ENCODE measurements around the gene CRELD2.
A peak's percentile ranks its signal among the peaks of the same experiment; 100 is the strongest.

The CRELD2 gene

DNA sequence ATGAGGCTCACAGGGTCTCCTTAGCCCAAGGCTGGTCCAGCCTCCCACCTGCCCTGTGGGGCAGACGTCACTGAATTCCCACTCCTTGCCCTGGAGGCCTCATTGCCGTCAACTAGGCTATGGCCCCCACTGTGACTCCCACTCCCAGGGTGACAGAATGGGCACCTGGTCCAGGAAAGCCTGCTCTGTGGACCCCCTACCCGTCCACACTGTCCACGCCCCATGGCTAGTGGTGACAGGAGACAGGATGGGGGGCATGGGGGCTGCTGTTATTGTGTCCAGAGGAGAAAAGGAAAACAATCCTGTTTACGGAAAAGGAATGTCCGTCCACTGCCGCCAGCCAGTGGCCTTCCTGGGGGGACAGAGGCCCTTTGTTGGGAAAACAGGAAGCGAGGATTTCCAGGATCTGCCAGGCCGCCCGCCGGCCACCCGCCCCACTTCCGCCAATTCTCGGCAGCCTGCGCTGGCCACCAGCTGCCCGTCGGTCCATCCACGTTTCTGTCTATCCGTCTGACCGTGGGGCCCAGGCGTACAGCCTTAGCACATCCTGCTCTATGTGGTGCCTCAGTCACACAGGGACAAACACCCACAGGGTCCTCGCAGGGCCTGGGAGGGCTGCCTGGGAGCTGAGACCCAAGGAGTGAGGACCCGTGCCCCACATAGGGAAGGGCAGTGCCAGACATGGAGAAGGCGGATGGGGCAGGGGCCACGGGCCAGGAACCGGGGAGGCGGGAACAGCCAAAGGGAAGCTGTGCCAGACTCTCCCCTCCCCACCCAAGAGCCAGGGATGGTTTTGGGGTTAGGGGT lies 19.5 kb downstream of the CRELD2 start:
- ChIA-PET POLR2A (no interaction called here), CTCF (no interaction called here)
- no peak for DNase-seq (ENCODE audit: extremely low spot score)
- TF ChIP-seq HDGF (IDR thresholded peaks at IDR 0.05; ENCODE audit: borderline replicate concordance) (no peak), TARDBP (IDR thresholded peaks at IDR 0.05) (no peak), CTBP1 (IDR thresholded peaks at IDR 0.05; ENCODE audit: borderline replicate concordance) (no peak), ARNT (IDR thresholded peaks at IDR 0.05) (no peak), L3MBTL2 (conservative IDR thresholded peaks at IDR 0.05) (no peak), FOXA1 (IDR thresholded peaks at IDR 0.05) (no peak), ZNF384 (IDR thresholded peaks at IDR 0.05) (no peak), ELF4 (IDR thresholded peaks at IDR 0.05) (no peak), LEF1 (IDR thresholded peaks at IDR 0.05; ENCODE audit: borderline replicate concordance) (no peak), NFRKB (IDR thresholded peaks at IDR 0.05) (no peak), FOXM1 (IDR thresholded peaks at IDR 0.05; ENCODE audit: borderline replicate concordance) (no peak), SP1 (IDR thresholded peaks at IDR 0.05) (no peak), SUZ12 (IDR thresholded peaks at IDR 0.05) (no peak), BHLHE40 (IDR thresholded peaks at IDR 0.05; ENCODE audit: borderline replicate concordance) (no peak), FOXK2 (IDR thresholded peaks at IDR 0.05) (no peak)
- TF ChIP-seq, protein P1, sequence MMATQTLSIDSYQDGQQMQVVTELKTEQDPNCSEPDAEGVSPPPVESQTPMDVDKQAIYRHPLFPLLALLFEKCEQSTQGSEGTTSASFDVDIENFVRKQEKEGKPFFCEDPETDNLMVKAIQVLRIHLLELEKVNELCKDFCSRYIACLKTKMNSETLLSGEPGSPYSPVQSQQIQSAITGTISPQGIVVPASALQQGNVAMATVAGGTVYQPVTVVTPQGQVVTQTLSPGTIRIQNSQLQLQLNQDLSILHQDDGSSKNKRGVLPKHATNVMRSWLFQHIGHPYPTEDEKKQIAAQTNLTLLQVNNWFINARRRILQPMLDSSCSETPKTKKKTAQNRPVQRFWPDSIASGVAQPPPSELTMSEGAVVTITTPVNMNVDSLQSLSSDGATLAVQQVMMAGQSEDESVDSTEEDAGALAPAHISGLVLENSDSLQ (IDR thresholded peaks at IDR 0.05): no peak

DNA sequence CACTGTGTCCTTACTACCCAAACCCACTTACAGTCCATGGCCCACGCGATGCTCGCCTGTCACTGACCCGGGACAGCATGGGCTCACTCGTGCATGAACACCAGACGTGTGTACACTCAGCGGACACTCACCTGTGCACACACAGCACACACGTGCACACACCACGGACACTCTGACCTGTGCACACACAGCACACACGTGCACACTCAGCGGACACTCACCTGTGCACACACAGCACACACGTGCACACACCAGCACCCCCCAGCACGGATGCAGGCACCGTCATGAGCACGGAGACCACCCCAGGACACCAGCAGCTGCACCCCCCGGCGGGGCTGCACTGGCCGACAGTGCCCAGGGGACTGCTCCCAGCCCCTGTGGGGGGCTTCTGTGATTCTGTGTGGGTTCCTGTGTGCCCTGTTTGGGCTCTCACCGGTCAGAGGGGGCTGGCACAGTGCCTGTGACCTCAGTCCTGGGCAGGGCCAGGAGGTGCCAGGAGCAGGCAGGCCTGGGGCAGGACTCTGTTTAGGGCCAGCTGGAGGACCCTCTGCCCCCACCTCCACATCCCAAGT lies 20.2 kb downstream of the CRELD2 start:
- POLR2A ChIA-PET: no interaction called here
- CTCF ChIA-PET: no interaction called here

DNA sequence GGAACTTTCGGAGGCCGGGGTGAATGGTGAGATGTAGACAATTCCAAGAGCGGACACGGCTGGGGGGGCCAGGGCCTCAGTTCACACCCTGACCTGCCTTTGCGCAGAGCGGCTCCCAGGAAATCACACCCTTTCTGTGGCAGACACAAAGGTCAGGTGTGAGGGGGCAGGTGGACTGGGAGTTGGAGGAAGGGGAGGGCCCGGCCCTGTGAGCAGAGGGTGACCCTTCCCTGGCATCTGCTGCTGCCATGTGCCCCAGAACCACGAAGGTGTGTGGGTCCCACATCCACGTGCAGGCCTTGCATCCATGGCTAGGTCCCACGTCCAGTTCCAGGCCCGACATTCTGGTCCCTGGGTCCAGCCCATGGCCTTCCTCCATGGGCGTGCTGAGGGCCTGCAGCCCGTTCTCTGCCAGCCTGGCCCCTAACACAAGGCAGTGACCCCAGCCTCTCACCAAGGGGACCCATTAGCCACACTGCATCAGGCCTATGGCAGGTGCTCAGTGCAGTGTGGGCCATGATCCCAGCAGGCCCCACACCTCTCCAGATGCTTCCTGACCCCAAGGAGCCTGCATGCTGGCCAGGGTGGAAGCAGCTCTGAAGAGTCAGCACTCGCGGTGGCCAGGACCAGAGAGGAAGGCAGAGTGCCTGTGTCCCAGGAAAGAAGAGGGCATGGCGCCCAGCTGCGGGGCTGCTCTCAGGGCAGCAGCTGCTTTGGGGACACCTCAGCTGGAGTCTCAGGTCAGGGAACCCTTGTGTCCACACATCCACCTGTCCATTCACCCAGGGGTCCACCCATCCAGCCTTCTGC lies 23.3 kb downstream of the CRELD2 start:
- TF ChIP-seq FOXA1 (IDR thresholded peaks at IDR 0.05) (no peak), ARNT (IDR thresholded peaks at IDR 0.05) (no peak), CTBP1 (IDR thresholded peaks at IDR 0.05; ENCODE audit: borderline replicate concordance) (no peak), FOXK2 (IDR thresholded peaks at IDR 0.05) (no peak), LEF1 (IDR thresholded peaks at IDR 0.05; ENCODE audit: borderline replicate concordance) (no peak), ELF4 (IDR thresholded peaks at IDR 0.05) (no peak), ZNF384 (IDR thresholded peaks at IDR 0.05) (no peak), FOXM1 (IDR thresholded peaks at IDR 0.05; ENCODE audit: borderline replicate concordance) (no peak), SP1 (IDR thresholded peaks at IDR 0.05) (no peak), SUZ12 (IDR thresholded peaks at IDR 0.05) (no peak), HDGF (IDR thresholded peaks at IDR 0.05; ENCODE audit: borderline replicate concordance) (no peak), TARDBP (IDR thresholded peaks at IDR 0.05) (no peak), NFRKB (IDR thresholded peaks at IDR 0.05) (no peak)
- TF ChIP-seq, protein P1 (IDR thresholded peaks at IDR 0.05): no peak
- POLR2A ChIA-PET: no interaction called here
- DNase-seq (ENCODE audit: extremely low spot score): no peak
- CTCF ChIA-PET: no interaction called here

More for the DNA sequence above, 20.2 kb downstream of the CRELD2 start:
- no peak for DNase-seq (ENCODE audit: extremely low spot score)
- no peak for TF ChIP-seq ZNF384 (IDR thresholded peaks at IDR 0.05)

DNA sequence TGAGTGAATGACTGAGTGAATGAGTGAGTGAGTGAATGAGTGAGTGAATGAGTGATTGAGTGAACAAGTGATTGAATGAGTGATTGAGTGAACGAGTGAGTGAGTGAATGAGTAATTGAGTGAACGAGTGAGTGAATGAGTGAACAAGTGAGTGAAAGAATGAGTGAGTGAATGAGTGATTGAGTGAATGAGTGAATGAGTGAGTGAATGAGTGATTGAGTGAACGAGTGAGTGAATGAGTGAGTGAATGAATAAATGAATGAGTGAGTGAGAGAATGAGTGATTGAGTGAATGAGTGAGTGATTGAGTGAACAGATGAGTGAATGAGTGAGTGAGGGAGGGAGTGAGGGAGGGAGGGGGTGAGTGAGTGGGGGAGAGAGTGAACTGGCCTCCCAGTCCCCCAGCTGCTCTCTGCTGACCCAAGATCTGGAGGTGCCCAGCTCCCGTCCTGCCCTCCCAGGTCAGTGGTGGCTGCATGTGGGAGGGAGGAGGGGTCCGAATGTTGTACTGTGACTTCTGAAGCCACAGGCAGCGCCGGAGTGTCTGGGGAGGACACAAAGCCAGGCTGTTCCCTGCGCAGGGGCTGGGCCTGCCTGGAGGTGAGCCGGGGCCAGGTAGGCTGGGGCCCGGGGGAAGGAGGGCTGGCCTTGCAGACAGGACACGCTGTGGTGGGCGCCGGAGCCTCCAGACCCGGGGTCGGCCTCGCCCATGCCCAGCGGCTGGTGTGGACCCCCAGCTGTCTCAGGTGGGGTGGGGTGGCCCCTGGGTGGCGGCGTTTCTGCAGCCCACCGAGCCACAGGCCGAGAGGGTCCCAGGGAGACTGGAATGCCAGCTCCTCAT lies 24.4 kb downstream of the CRELD2 start:
- CTCF ChIA-PET: interaction anchor here (1.0 kb wide), 1 partner anchor 9 kb away, joined by 3 read pairs; no protein-coding TSS in a partner anchor

DNA sequence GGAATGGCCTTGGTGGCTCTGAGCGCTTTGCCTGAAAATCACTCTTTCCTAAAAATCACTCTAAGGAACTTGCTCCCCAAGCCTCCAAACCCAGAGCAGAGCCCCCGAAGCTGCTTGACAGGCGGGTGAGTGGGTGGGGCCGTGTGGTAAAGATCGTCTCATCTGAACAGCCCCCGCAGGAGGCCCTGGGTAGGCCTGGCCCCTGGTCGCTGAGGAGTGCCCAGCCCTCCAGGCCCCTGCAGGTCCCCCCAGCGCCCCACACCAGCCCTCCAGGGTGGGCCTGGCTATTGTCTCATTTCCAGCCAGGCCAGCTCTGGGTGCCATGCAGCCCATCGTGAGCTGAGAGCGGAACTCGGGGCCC lies 25.0 kb downstream of the CRELD2 start:
- TF ChIP-seq LEF1 (IDR thresholded peaks at IDR 0.05; ENCODE audit: borderline replicate concordance): no peak
- no peak for TF ChIP-seq FOXA1 (IDR thresholded peaks at IDR 0.05)
- TF ChIP-seq L3MBTL2 (conservative IDR thresholded peaks at IDR 0.05): no peak
- TF ChIP-seq ARNT (IDR thresholded peaks at IDR 0.05): no peak
- TF ChIP-seq BHLHE40 (IDR thresholded peaks at IDR 0.05; ENCODE audit: borderline replicate concordance): no peak
- no peak for TF ChIP-seq HDGF (IDR thresholded peaks at IDR 0.05; ENCODE audit: borderline replicate concordance)
- TF ChIP-seq FOXK2 (IDR thresholded peaks at IDR 0.05): no peak
- ChIA-PET CTCF (interaction anchor here (1.0 kb wide), 1 partner anchor 8 kb away, joined by 3 read pairs; no protein-coding TSS in a partner anchor), POLR2A (no interaction called here)
- no peak for DNase-seq (ENCODE audit: extremely low spot score)

More for the DNA sequence above, 24.4 kb downstream of the CRELD2 start:
- no peak for TF ChIP-seq CTBP1 (IDR thresholded peaks at IDR 0.05; ENCODE audit: borderline replicate concordance)
- TF ChIP-seq, protein P1 (IDR thresholded peaks at IDR 0.05): peak; percentile 71; the same call in 1 of the 2 replicates
- POLR2A ChIA-PET: no interaction called here
- DNase-seq (ENCODE audit: extremely low spot score): no peak
